NCI-H2196 (cell line): Measurements from ENCODE around the gene CCHCR1.

Experiments
- DNase-seq: peaks from one replicate; lab custom pipeline; 2025; ENCODE audit not compliant: unreplicated experiment; lab: John Stamatoyannopoulos, UW

Gene CCHCR1

GRCh38 chr6:31110825-31111582 lies 46.6 kb downstream of the CCHCR1 start:
- no peak for DNase-seq

- no peak for DNase-seq
These were observed 50.5 kb downstream of the CCHCR1 start for GRCh38 chr6:31107052-31107451.

- DNase-seq = no peak
These were observed 54.5 kb downstream of the CCHCR1 start for GRCh38 chr6:31103136-31103535.

GRCh38 chr6:31098449-31098938 lies 59.1 kb downstream of the CCHCR1 start:
- DNase-seq = no peak

- DNase-seq = no peak
These were observed 60.9 kb downstream of the CCHCR1 start for GRCh38 chr6:31096656-31097055.

GRCh38 chr6:31096215-31096614 lies 61.4 kb downstream of the CCHCR1 start:
- no peak for DNase-seq

GRCh38 chr6:31094389-31094881 lies 63.2 kb downstream of the CCHCR1 start:
- DNase-seq = peak; percentile 25

- DNase-seq = no peak
These were observed 64.7 kb downstream of the CCHCR1 start for GRCh38 chr6:31092769-31093505.
